Thoracic aorta (tissue), 2 donors: Measurements from ENCODE around the gene FARS2. TPM values are rescaled to one million over a fixed set of nuclear protein-coding genes. Genes with fewer than 3 reads are reported as not detected.

Experiments
- ATAC-seq: fragments of 150-250 bp; one replicate; pipeline ENCODE4 v1.8.0; 2017; ENCODE audit warnings: low read depth; ENCODE audit not compliant: insufficient number of reproducible peaks, low FRiP score
- DNase-seq: peaks from one replicate; pipeline ENCODE4 v3.0.0-alpha.2; 2020; ENCODE audit warnings: low spot score
- H3K27ac ChIP-seq, 2 donors: fragments of 200-600 bp; sonication (generic); 1 replicate in 1 of 2; 2 replicates in 1 of 2; pipeline ENCODE4 v1.5.1; 2016; ENCODE audit warnings: mild to moderate bottlenecking in 2 of 2, moderate library complexity in 2 of 2
- H3K27me3 ChIP-seq: fragments of 200-600 bp; sonication (generic); replicated peaks from 2 replicates; pipeline ENCODE4 v1.6.0; 2016; ENCODE audit warnings: mild to moderate bottlenecking; ENCODE audit not compliant: insufficient read depth
- H3K36me3 ChIP-seq: fragments of 200-600 bp; sonication (generic); one replicate; pipeline ENCODE4 v1.5.1; 2016
- H3K4me1 ChIP-seq, 2 donors: fragments of 200-600 bp; sonication (generic); 1 replicate in 1 of 2; 2 replicates in 1 of 2; pipeline versions ENCODE4 v1.5.1 to v1.6.0; 2016; ENCODE audit warnings: low read depth in 2 of 2, mild to moderate bottlenecking in 1 of 2; ENCODE audit not compliant: control insufficient read depth in 1 of 2
- H3K4me3 ChIP-seq: fragments of 200-600 bp; sonication (generic); 2 replicates; pipeline ENCODE4 v1.5.1; 2016; ENCODE audit warnings: mild to moderate bottlenecking
- H3K9me3 ChIP-seq: fragments of 200-600 bp; sonication (generic); 2 replicates; pipeline ENCODE4 v1.5.1; 2016
- CTCF ChIP-seq: fragments of 200-600 bp; sonication (generic); IDR thresholded peaks from one replicate; pipeline ENCODE4 v1.5.1; 2019; ENCODE audit warnings: antibody characterized with exemption
- total RNA-seq, 2 donors: library from RNA; depleted of rRNA; stranded (reverse); fragments of >200 nt; gene quantifications; one replicate each; pipeline versions ENCODE4 v1.1.0 to v1.2.3, GENCODE V29; 2016

The FARS2 gene
- total RNA-seq, 2 donors from 2014 or later = 10.4 to 11.6 TPM

- TF ChIP-seq CTCF = no peak
- Histone ChIP-seq H3K36me3 (no peaks in the 10 kb centered on the region), H3K9me3 (no peaks in the 10 kb centered on the region), H3K27ac (no peak overlapping the region), H3K4me1 (peaks cover 3 to 7% of the 10 kb centered on the region in 2 donors), H3K4me3 (no peak overlapping the region), H3K27me3 (no peaks in the 10 kb centered on the region)
- DNase-seq (no peak), ATAC-seq (no peak)
These were observed 42.4 kb downstream of the FARS2 start for GRCh38 chr6:5303682-5304081.

- ATAC-seq (no peak), DNase-seq (no peak)
- H3K27ac ChIP-seq = no peak overlapping the region
- TF ChIP-seq CTCF = no peak
- H3K27me3 ChIP-seq = no peaks in the 10 kb centered on the region
- no peaks in the 10 kb centered on the region for H3K36me3 ChIP-seq
- no peak overlapping the region for H3K4me3 ChIP-seq
- H3K4me1 ChIP-seq = peaks cover 3 to 7% of the 10 kb centered on the region in 2 donors
- no peaks in the 10 kb centered on the region for H3K9me3 ChIP-seq
These were observed 44.8 kb downstream of the FARS2 start for GRCh38 chr6:5305968-5306626.

- Histone ChIP-seq H3K4me3 (no peak overlapping the region), H3K27ac (no peak overlapping the region), H3K36me3 (no peaks in the 10 kb centered on the region), H3K4me1 (peaks cover 3 to 6% of the 10 kb centered on the region in 2 donors), H3K27me3 (no peaks in the 10 kb centered on the region), H3K9me3 (no peaks in the 10 kb centered on the region)
- TF ChIP-seq CTCF = no peak
- DNase-seq = no peak
- ATAC-seq = no peak
These were observed 45.7 kb downstream of the FARS2 start for GRCh38 chr6:5307058-5307457.

DNA sequence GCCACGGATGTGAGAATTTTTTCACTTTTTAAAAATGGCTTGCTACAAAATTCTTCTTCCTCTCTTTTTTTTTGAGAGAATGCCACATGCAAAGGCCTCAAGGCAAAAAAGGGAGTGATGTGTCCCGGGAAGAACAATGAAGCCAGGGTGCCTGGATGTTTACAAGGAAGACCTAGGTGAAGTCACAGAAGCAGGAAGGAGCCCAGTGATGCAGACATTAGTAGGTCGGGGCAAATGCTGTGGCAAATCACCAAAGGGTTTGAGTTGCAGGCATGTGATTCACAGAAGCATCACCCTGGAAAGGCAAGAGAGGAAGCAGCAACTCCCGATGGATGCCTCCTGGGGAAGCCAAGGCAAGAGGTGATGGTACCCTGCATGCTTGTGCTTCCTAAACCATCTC is 46.8 kb downstream of the FARS2 start:
- TF ChIP-seq CTCF = no peak
- Histone ChIP-seq H3K27me3 (no peaks in the 10 kb centered on the region), H3K4me1 (no peaks in the 10 kb centered on the region), H3K36me3 (no peaks in the 10 kb centered on the region), H3K4me3 (no peak overlapping the region), H3K9me3 (no peaks in the 10 kb centered on the region), H3K27ac (no peak overlapping the region)
- ATAC-seq = no peak
- no peak for DNase-seq

- Histone ChIP-seq H3K4me1 (peaks cover 0 to 3% of the 10 kb centered on the region in 2 donors), H3K4me3 (no peak overlapping the region), H3K36me3 (no peaks in the 10 kb centered on the region), H3K27me3 (no peaks in the 10 kb centered on the region), H3K9me3 (no peaks in the 10 kb centered on the region), H3K27ac (no peak overlapping the region)
- TF ChIP-seq CTCF = no peak
- ATAC-seq (no peak), DNase-seq (no peak)
These were observed 53.0 kb downstream of the FARS2 start for GRCh38 chr6:5314191-5314865.
